Esophagus muscularis mucosa (tissue), 4 donors: ENCODE data around the gene GOLGA6C. TPM values are rescaled to one million over a fixed set of nuclear protein-coding genes. Genes with fewer than 3 reads are reported as not detected.
"Not testable (repeated sequence)": the region's sequence is repeated elsewhere in the genome, so short reads cannot be mapped to it uniquely, and the experiment has no call there.

Experiments
- DNase-seq: peaks from one replicate; pipeline ENCODE4 v3.0.0-alpha.2; 2017; ENCODE audit errors: extremely low spot score
- H3K27ac ChIP-seq, 4 donors: fragments of 200-600 bp; sonication (generic); replicated peaks in 1 of 4; 1 replicate in 3 of 4; 2 replicates in 1 of 4; pipeline ENCODE4 v1.5.1; 2016 to 2019; ENCODE audit warnings: mild to moderate bottlenecking in 1 of 4
- H3K27me3 ChIP-seq, 4 donors: fragments of 200-600 bp; sonication (generic); one replicate each; pipeline versions ENCODE4 v1.5.1 to v1.6.0; 2016 to 2019
- H3K36me3 ChIP-seq, 4 donors: fragments of 200-600 bp; sonication (generic); one replicate each; pipeline ENCODE4 v1.5.1; 2016 to 2019
- H3K4me1 ChIP-seq, 4 donors: fragments of 200-600 bp; sonication (generic); one replicate each; pipeline ENCODE4 v1.5.1; 2016 to 2019
- H3K4me3 ChIP-seq, 4 donors: fragments of 200-600 bp; sonication (generic); 1 replicate in 2 of 4; 2 replicates in 2 of 4; pipeline ENCODE4 v1.5.1; 2016 to 2019; ENCODE audit warnings: mild to moderate bottlenecking in 4 of 4, moderate library complexity in 1 of 4
- H3K9me3 ChIP-seq, 4 donors: fragments of 200-600 bp; sonication (generic); 1 replicate in 3 of 4; 2 replicates in 1 of 4; pipeline ENCODE4 v1.5.1; 2016 to 2019
- CTCF ChIP-seq, 3 experiments: fragments of 200-600 bp in 2 of 3; fragments of 450-650 bp in 1 of 3; sonication (generic) in 2 of 3; IDR thresholded peaks; one replicate each; pipeline ENCODE4 v1.5.1; 2017 to 2019; ENCODE audit warnings: antibody characterized with exemption in 3 of 3, mild to moderate bottlenecking in 2 of 3, moderate library complexity in 1 of 3
- EP300 ChIP-seq: sonication (generic); formaldehyde crosslinking; IDR thresholded peaks from one replicate; pipeline ENCODE4 v1.6.1; 2017; ENCODE audit warnings: antibody characterized with exemption
- POLR2A ChIP-seq: fragments of 450-650 bp; IDR thresholded peaks from one replicate; pipeline ENCODE4 v1.6.1; 2017; ENCODE audit warnings: antibody characterized with exemption, moderate library complexity, mild to moderate bottlenecking, low read depth
- POLR2AphosphoS5 ChIP-seq, 2 donors: sonication (generic); formaldehyde crosslinking; IDR thresholded peaks; one replicate each; pipeline ENCODE4 v1.6.1; 2017; ENCODE audit warnings: antibody characterized with exemption in 2 of 2
- WGBS: methylation state at CpG from one replicate; pipeline ENCODE4 v1.1.5; 2018; 5-methylcytosine and 5-hydroxymethylcytosine counted together
- intact Hi-C: fragments of 100-400 bp; cut with DNase I; formaldehyde crosslinking; loops from one replicate; pipeline ENCODE4 v1.15.1; 2023
- total RNA-seq, 4 donors: library from RNA; depleted of rRNA; stranded (reverse); fragments of >200 nt; gene quantifications; one replicate each; pipeline versions ENCODE4 v1.1.0 to v1.2.1, GENCODE V29; 2016

GOLGA6C gene
- not detected for total RNA-seq

GRCh38 chr15:75258034-75258433, at the start of gene GOLGA6C:
Gene GOLGA6C (plus strand): TSS chr15:75258334. CDS start chr15:75258599, 265 bp downstream.
- not testable (repeated sequence) for H3K27me3 ChIP-seq
- WGBS, result no CpG with 5 or more reads among the region's 2 CpGs

GRCh38 chr15:75208501-75209288, 49.4 kb upstream of the GOLGA6C start:
- Histone ChIP-seq H3K4me3 (no peak overlapping the region), H3K36me3 (peaks cover 44 to 82% (median 79%) of the 10 kb centered on the region in 4 donors), H3K9me3 (no peaks in the 10 kb centered on the region), H3K27me3 (no peaks in the 10 kb centered on the region), H3K4me1 (peaks cover 39 to 75% (median 53%) of the 10 kb centered on the region in 4 donors), H3K27ac (no peak overlapping the region)
- no peak for DNase-seq
- no peak for TF ChIP-seq CTCF (IDR thresholded peaks at IDR 0.05)
- TF ChIP-seq POLR2A, result no peak
- no peak for TF ChIP-seq POLR2AphosphoS5 (IDR thresholded peaks at IDR 0.05)
- TF ChIP-seq EP300, result no peak
- intact Hi-C loops, result loop anchor here (10.0 kb wide), 1 partner anchor 254 kb away; the partner anchor contains the start of gene RPP25
- 88% methylated on average over 3 of the region's 32 CpGs for WGBS

More at GRCh38 chr15:75258034-75258433, at the start of gene GOLGA6C:
- intact Hi-C loops, DNase-seq, H3K9me3 ChIP-seq, H3K4me1 ChIP-seq, H3K4me3 ChIP-seq, H3K36me3 ChIP-seq, H3K27ac ChIP-seq: not testable (repeated sequence)

GRCh38 chr15:75209289-75209676, 48.9 kb upstream of the GOLGA6C start:
- DNase-seq, result no peak
- intact Hi-C loops, result loop anchor here (10.0 kb wide), 1 partner anchor 254 kb away; the partner anchor contains the start of gene RPP25
- H3K9me3 ChIP-seq, result no peaks in the 10 kb centered on the region
- peaks cover 34 to 69% (median 47%) of the 10 kb centered on the region in 4 donors for H3K4me1 ChIP-seq
- no peak overlapping the region for H3K4me3 ChIP-seq
- WGBS, result 73% methylated on average over 8 of the region's 8 CpGs
- no peaks in the 10 kb centered on the region for H3K27me3 ChIP-seq
- H3K36me3 ChIP-seq, result peaks cover 44 to 84% (median 82%) of the 10 kb centered on the region in 4 donors
- TF ChIP-seq POLR2A (no peak), EP300 (no peak), POLR2AphosphoS5 (IDR thresholded peaks at IDR 0.05) (no peak), CTCF (IDR thresholded peaks at IDR 0.05) (no peak)
- no peak overlapping the region for H3K27ac ChIP-seq

- no peak overlapping the region for H3K27ac ChIP-seq
- peaks cover 44 to 89% (median 79%) of the 10 kb centered on the region in 4 donors for H3K36me3 ChIP-seq
- peaks cover 19 to 54% (median 36%) of the 10 kb centered on the region in 4 donors for H3K4me1 ChIP-seq
- no peak overlapping the region for H3K4me3 ChIP-seq
- intact Hi-C loops, result no loop called here
- no peak for DNase-seq
- TF ChIP-seq POLR2A, result no peak
- TF ChIP-seq EP300, result no peak
- TF ChIP-seq CTCF (IDR thresholded peaks at IDR 0.05), result no peak
- TF ChIP-seq POLR2AphosphoS5 (IDR thresholded peaks at IDR 0.05), result no peak
- 79% methylated on average over 5 of the region's 7 CpGs for WGBS
- H3K9me3 ChIP-seq, result no peaks in the 10 kb centered on the region
- H3K27me3 ChIP-seq, result no peaks in the 10 kb centered on the region
These were observed 47.3 kb upstream of the GOLGA6C start for GRCh38 chr15:75210811-75211230.

- H3K36me3 ChIP-seq, result peaks cover 40 to 82% (median 73%) of the 10 kb centered on the region in 4 donors
- H3K4me1 ChIP-seq, result peaks cover 19 to 47% (median 36%) of the 10 kb centered on the region in 4 donors
- no peak for TF ChIP-seq CTCF (IDR thresholded peaks at IDR 0.05)
- no peak overlapping the region for H3K27ac ChIP-seq
- no peaks in the 10 kb centered on the region for H3K9me3 ChIP-seq
- no peak overlapping the region for H3K4me3 ChIP-seq
- 70% methylated on average over 9 of the region's 9 CpGs for WGBS
- H3K27me3 ChIP-seq, result no peaks in the 10 kb centered on the region
- intact Hi-C loops, result no loop called here
- DNase-seq, result no peak
These were observed 46.5 kb upstream of the GOLGA6C start for GRCh38 chr15:75211436-75212199.
